Omental fat pad (tissue), 4 donors: ENCODE measurements around the gene DTX3. TPM values are rescaled to one million over a fixed set of nuclear protein-coding genes. Genes with fewer than 3 reads are reported as not detected.
A peak's percentile ranks its signal among the peaks of the same experiment; 100 is the strongest.
"Not testable (repeated sequence)": the region's sequence is repeated elsewhere in the genome, so short reads cannot be mapped to it uniquely, and the experiment has no call there.

Experiments used
- ATAC-seq: fragments of 150-250 bp; one replicate; pipeline ENCODE4 v1.9.1; 2016; ENCODE audit warnings: mild to moderate bottlenecking, moderate library complexity; ENCODE audit not compliant: low FRiP score
- DNase-seq: peaks from one replicate; pipeline ENCODE4 v3.0.0-alpha.2; 2019; ENCODE audit warnings: low spot score
- CTCF ChIP-seq, 3 donors: fragments of 450-650 bp; IDR thresholded peaks; one replicate each; pipeline ENCODE4 v1.5.1; 2016 to 2017; ENCODE audit warnings: antibody characterized with exemption in 3 of 3, mild to moderate bottlenecking in 3 of 3, moderate library complexity in 2 of 3
- total RNA-seq, 4 donors: library from RNA; depleted of rRNA; stranded (reverse); fragments of >200 nt; gene quantifications; one replicate each; pipeline ENCODE4 v1.1.0, GENCODE V29; 2016

Gene DTX3
- total RNA-seq, 4 donors from 2014 or later: 8.0 to 21.7 (median 13.3) TPM

GRCh38 chr12:57583008-57583831 lies 21.4 kb upstream of the DTX3 start:
- peak; percentile 56 for DNase-seq
- ATAC-seq: peak; percentile 88
- peak in 2 of 3 donors; percentile 50 to 81 for TF ChIP-seq CTCF (IDR thresholded peaks at IDR 0.05)

- no peak for DNase-seq
- TF ChIP-seq CTCF (IDR thresholded peaks at IDR 0.05): no peak
- ATAC-seq: no peak
Measured at GRCh38 chr12:57584050-57584449, 20.6 kb upstream of the DTX3 start.

GRCh38 chr12:57584690-57585089 lies 19.9 kb upstream of the DTX3 start:
- TF ChIP-seq CTCF (IDR thresholded peaks at IDR 0.05): no peak
- no peak for ATAC-seq
- no peak for DNase-seq

GRCh38 chr12:57585156-57585555 lies 19.5 kb upstream of the DTX3 start:
- DNase-seq (no peak), ATAC-seq (no peak)
- no peak for TF ChIP-seq CTCF (IDR thresholded peaks at IDR 0.05)

GRCh38 chr12:57586128-57586527 lies 18.5 kb upstream of the DTX3 start:
- ATAC-seq (no peak), DNase-seq (no peak)
- no peak for TF ChIP-seq CTCF (IDR thresholded peaks at IDR 0.05)

GRCh38 chr12:57586832-57587429 lies 17.7 kb upstream of the DTX3 start:
- no peak for TF ChIP-seq CTCF (IDR thresholded peaks at IDR 0.05)
- ATAC-seq: no peak
- no peak for DNase-seq

- ATAC-seq, DNase-seq: not testable (repeated sequence)
Measured at GRCh38 chr12:57588951-57589610, 15.5 kb upstream of the DTX3 start.
